ENCODE measurements around the gene F2RL2.

DNA sequence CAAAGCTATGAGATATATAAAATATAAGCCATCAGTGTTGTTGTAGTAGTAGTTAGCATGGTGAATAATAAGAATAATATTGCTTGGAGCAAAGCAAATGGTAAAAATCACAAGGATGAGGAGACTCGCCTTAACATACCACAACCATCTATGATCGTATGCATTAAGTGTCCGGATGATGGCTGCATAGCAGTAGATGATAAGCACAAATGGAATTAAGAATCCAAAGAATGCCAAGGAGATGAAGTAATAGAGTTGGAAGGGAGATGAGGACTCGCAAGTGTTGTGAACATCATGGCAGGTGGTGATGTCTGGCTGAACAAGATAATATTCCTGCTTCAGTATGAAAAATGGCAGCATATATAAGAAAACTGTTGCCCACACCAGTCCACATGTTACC, 5.5 kb downstream of the F2RL2 start:
- no peak for TF ChIP-seq EZH2 (IDR thresholded peaks at IDR 0.05; ENCODE audit: low read length, missing control alignments)
- TF ChIP-seq, protein P1, sequence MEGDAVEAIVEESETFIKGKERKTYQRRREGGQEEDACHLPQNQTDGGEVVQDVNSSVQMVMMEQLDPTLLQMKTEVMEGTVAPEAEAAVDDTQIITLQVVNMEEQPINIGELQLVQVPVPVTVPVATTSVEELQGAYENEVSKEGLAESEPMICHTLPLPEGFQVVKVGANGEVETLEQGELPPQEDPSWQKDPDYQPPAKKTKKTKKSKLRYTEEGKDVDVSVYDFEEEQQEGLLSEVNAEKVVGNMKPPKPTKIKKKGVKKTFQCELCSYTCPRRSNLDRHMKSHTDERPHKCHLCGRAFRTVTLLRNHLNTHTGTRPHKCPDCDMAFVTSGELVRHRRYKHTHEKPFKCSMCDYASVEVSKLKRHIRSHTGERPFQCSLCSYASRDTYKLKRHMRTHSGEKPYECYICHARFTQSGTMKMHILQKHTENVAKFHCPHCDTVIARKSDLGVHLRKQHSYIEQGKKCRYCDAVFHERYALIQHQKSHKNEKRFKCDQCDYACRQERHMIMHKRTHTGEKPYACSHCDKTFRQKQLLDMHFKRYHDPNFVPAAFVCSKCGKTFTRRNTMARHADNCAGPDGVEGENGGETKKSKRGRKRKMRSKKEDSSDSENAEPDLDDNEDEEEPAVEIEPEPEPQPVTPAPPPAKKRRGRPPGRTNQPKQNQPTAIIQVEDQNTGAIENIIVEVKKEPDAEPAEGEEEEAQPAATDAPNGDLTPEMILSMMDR (conservative IDR thresholded peaks at IDR 0.05 in 1 of 2, IDR thresholded peaks at IDR 0.05 in 1 of 2; ENCODE audit: low read depth in 1 of 2, low read length in 2 of 2) = no peak

Data from fibroblast of lung (primary cell).